Coronary artery (tissue), 2 donors: ENCODE data around the gene TACC3.

Source experiments
- DNase-seq: peaks from one replicate; pipeline ENCODE4 v3.0.0-alpha.2; 2017; ENCODE audit warnings: low spot score
- H3K27ac ChIP-seq, 2 donors: fragments of 200-600 bp; sonication (generic); one replicate each; pipeline ENCODE4 v1.5.1; 2016 to 2019
- H3K4me3 ChIP-seq: fragments of 200-600 bp; sonication (generic); 2 replicates; pipeline ENCODE4 v1.5.1; 2016; ENCODE audit warnings: mild to moderate bottlenecking, moderate library complexity
- CTCF ChIP-seq: fragments of 200-600 bp; sonication (generic); IDR thresholded peaks from one replicate; pipeline ENCODE4 v1.5.1; 2019; ENCODE audit warnings: antibody characterized with exemption

The TACC3 gene

DNA sequence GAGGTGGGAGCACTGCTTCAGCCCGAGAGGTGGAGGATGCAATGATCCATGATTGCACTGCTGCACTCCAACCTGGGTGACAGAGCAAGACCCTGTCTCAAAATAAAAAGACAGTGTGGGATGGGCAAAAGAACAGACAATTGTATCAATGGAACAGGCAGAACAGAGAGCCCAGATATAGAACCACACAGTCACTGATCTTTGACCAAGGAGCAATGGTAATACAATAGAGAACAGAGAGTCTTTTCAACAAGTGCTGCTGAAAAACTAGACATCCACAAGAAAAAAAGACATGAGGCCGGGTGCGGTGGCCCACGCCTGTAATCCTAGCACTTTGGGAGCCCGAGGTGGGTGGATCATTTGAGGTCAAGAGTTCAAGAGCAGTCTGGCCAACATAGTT lies 43.1 kb upstream of the TACC3 start:
- Histone ChIP-seq H3K4me3 (no peak overlapping the region), H3K27ac (no peak overlapping the region)
- DNase-seq, result no peak
- no peak for TF ChIP-seq CTCF

DNA sequence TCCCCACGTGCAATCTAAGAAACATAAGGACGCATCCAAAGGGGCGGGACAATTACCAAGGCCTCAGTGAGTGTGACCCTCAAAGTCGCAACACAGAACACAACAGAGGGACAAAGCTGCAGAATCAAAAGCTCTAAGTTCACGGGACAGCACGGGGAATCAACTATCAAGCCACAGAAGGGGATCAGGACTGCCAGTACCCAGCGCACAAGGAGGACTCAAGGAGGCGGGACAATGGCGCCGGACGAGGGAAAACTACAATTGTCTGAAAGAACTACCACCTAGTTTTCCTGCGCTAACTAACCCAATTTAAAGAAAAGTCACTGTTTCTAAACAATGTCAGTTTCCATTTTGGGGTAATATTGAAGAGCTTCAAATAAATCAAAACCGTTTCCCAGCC lies 38.5 kb upstream of the TACC3 start:
- TF ChIP-seq CTCF, result no peak
- Histone ChIP-seq H3K27ac (peak overlapping the region in 1 of 2 donors; percentile 84), H3K4me3 (peak overlapping the region; percentile 87)
- DNase-seq, result no peak

DNA sequence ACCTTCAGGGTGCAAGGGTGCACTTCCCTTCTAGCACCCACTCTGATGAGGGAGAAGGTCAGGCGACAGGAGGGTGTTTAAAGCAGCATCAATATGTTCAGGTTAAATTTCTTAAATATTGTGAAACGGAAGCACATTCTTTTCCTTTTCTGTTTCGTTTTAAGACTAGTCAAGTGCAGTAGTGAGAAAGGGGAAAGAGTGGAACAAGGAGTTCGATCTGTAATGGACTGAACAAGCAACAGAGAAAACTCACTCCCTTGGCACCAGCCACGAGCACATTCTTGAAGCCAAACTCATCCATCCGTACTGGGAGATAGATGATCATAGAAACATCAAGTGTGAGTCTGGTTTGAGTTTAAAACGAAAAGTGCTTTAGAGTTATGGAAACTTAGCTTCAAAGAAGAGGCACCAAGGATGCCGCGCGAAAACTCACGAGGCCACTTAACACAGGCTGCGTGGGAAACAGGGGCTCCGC lies 38.0 kb upstream of the TACC3 start:
- H3K27ac ChIP-seq, result peak overlapping the region; percentile 74 to 84
- no peak for DNase-seq
- TF ChIP-seq CTCF, result no peak
- peak overlapping the region; percentile 87 for H3K4me3 ChIP-seq

GRCh38 chr4:1683736-1684505 lies 37.4 kb upstream of the TACC3 start, which contains the start of gene FAM53A:
FAM53A (minus strand) TSS chr4:1684313; CDS start chr4:1668741, 15,572 bp downstream.
- peak within 1 kb of the TSS; percentile 74 to 84 for H3K27ac ChIP-seq
- TF ChIP-seq CTCF, result no peak
- peak; percentile 79 for DNase-seq
- H3K4me3 ChIP-seq, result peak within 1 kb of the TSS; percentile 87

DNA sequence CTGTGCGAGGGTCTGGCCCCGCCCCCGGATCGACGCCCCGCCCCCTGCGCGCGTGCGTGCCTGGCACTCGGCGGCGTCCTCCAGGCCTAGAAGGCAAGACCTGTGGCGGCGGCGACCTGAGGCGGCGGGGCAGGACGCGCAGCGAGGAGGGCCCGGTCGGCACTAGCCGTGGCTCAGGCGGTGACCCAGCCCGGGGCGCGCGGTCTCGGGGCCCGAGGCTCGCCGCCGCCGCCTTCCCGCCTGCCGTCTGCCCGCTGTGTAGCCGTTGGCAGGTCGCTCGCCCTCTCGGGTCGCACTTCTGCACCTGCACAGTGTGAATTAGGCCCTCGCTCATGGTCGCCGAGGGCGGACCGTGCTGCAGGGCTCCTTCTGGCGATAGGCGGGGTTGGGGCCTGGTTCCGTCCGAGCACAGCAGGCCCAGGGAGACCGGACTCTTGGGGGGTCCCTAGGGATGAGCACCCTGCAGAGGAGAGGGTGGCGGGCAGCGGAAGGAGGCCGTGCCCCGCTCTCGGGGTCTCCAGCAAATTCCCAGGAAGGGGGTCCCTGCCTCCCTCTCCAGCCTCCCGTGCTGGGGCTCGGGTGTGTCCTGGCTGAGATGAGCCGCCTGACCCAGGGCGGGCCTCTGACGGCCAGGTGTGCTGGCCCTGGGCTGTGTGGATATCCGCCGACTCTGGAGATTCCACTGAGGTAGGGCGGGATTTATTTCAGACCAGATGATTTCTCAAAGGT lies 36.7 kb upstream of the TACC3 start:
- peak; percentile 90 for DNase-seq
- TF ChIP-seq CTCF, result no peak
- Histone ChIP-seq H3K27ac (peak overlapping the region in 1 of 2 donors; percentile 84), H3K4me3 (peak overlapping the region; percentile 87)

- no peak overlapping the region for H3K27ac ChIP-seq
- no peak for DNase-seq
- TF ChIP-seq CTCF, result no peak
- peak overlapping the region; percentile 87 for H3K4me3 ChIP-seq
Observed at GRCh38 chr4:1685235-1686150, 35.8 kb upstream of the TACC3 start.
